Fibroblast of lung (primary cell): Measurements from ENCODE around the gene KRTAP1-5. TPM values are rescaled to one million over a fixed set of nuclear protein-coding genes. Genes with fewer than 3 reads are reported as not detected.

Source experiments
- DNase-seq, 2 donors: peaks; one replicate each; pipeline versions ENCODE4 v3.0.0 to v3.0.0-alpha.2; 2010; ENCODE audit warnings: low read depth in 2 of 2
- H2AFZ ChIP-seq: 2 replicates; pipeline ENCODE4 v1.5.1; 2012; ENCODE audit warnings: low read length, control low read depth, inconsistent platforms
- H3K27ac ChIP-seq: 2 replicates; pipeline ENCODE4 v1.5.1; 2011; ENCODE audit warnings: low read length, control low read depth; ENCODE audit not compliant: insufficient read depth
- H3K27me3 ChIP-seq: 2 replicates; pipeline ENCODE4 v1.5.1; 2011; ENCODE audit warnings: mild to moderate bottlenecking, low read length; ENCODE audit not compliant: control insufficient read depth, insufficient read depth
- H3K36me3 ChIP-seq: 2 replicates; pipeline ENCODE4 v1.5.1; 2011; ENCODE audit warnings: low read length; ENCODE audit not compliant: control insufficient read depth, insufficient read depth
- H3K4me1 ChIP-seq: 2 replicates; pipeline ENCODE4 v1.5.1; 2011; ENCODE audit warnings: low read length; ENCODE audit not compliant: control insufficient read depth, insufficient read depth; ENCODE audit errors: extremely low read depth
- H3K4me2 ChIP-seq: 2 replicates; pipeline ENCODE4 v1.5.1; 2011; ENCODE audit warnings: low read length, control low read depth; ENCODE audit not compliant: insufficient read depth; ENCODE audit errors: extremely low read depth
- H3K4me3 ChIP-seq, 4 experiments: fragments of 200-600 bp in 1 of 4; sonication (generic) in 1 of 4; replicated peaks in 1 of 4; 2 replicates each; pipeline ENCODE4 v1.5.1; 2011 to 2016; ENCODE audit warnings: low read length in 4 of 4, low read depth in 3 of 4, mild to moderate bottlenecking in 3 of 4, control low read depth in 2 of 4, inconsistent platforms in 1 of 4, mixed read lengths in 1 of 4; ENCODE audit not compliant: insufficient read depth in 1 of 4; ENCODE audit errors: control extremely low read depth in 1 of 4
- H3K79me2 ChIP-seq: 2 replicates; pipeline ENCODE4 v1.5.1; 2012; ENCODE audit warnings: mild to moderate bottlenecking, low read length, inconsistent platforms; ENCODE audit not compliant: control insufficient read depth, insufficient read depth
- H3K9ac ChIP-seq: 2 replicates; pipeline ENCODE4 v1.5.1; 2011; ENCODE audit warnings: mild to moderate bottlenecking, low read length, control low read depth; ENCODE audit not compliant: insufficient read depth
- H3K9me3 ChIP-seq: 2 replicates; pipeline ENCODE4 v1.5.1; 2012; ENCODE audit warnings: low read depth, low read length; ENCODE audit not compliant: control insufficient read depth, insufficient read depth
- H4K20me1 ChIP-seq: 2 replicates; pipeline ENCODE4 v1.5.1; 2011; ENCODE audit warnings: low read length; ENCODE audit not compliant: control insufficient read depth, insufficient read depth; ENCODE audit errors: extremely low read depth
- CTCF ChIP-seq, 2 donors: IDR thresholded peaks in 1 of 2; conservative IDR thresholded peaks in 1 of 2; 1 replicate in 1 of 2; 2 replicates in 1 of 2; pipeline ENCODE4 v1.5.1; 2011 to 2012; ENCODE audit warnings: low read length in 2 of 2, control low read depth in 1 of 2, inconsistent platforms in 1 of 2, low read depth in 1 of 2, mild to moderate bottlenecking in 1 of 2
- EZH2 ChIP-seq: IDR thresholded peaks from 2 replicates; pipeline ENCODE4 v1.5.1; 2012; ENCODE audit warnings: low read length, control low read depth, mild to moderate bottlenecking; ENCODE audit errors: missing control alignments
- polyA plus RNA-seq, 2 donors: library from polyadenylated mRNA; depleted of rRNA in 1 of 2; stranded (reverse) in 1 of 2; unstranded in 1 of 2; fragments of >200 nt; gene quantifications; 2 replicates each; pipeline ENCODE4 v1.2.1, GENCODE V29; 2011 to 2012; ENCODE audit warnings: missing spikeins in 1 of 2
- total RNA-seq: library from RNA; depleted of rRNA; stranded (reverse); fragments of >200 nt; gene quantifications from 2 replicates; pipeline ENCODE4 v1.2.1, GENCODE V29; 2014

Gene KRTAP1-5
- total and polyA plus RNA-seq, 2 donors (not counting 1 experiment from before 2014, with no cell fraction given): 0.17 to 6.2 TPM

GRCh38 chr17:40986920-40987319, 40.1 kb downstream of the KRTAP1-5 start:
- Histone ChIP-seq H3K4me3 (no peak overlapping the region), H4K20me1 (no peaks in the 10 kb centered on the region), H3K79me2 (no peaks in the 10 kb centered on the region), H3K9me3 (no peaks in the 10 kb centered on the region), H3K27ac (no peak overlapping the region), H3K36me3 (no peaks in the 10 kb centered on the region), H2AFZ (no peak overlapping the region), H3K27me3 (no peaks in the 10 kb centered on the region), H3K4me2 (no peak overlapping the region), H3K9ac (no peak overlapping the region), H3K4me1 (no peaks in the 10 kb centered on the region)
- no peak for TF ChIP-seq EZH2
- TF ChIP-seq CTCF (conservative IDR thresholded peaks at IDR 0.05 in 1 of 2, IDR thresholded peaks at IDR 0.05 in 1 of 2; ENCODE audit: low read depth in 1 of 2, low read length in 2 of 2): no peak
- no peak for DNase-seq

- Histone ChIP-seq H3K4me3 (no peak within 1 kb of the TSS), H4K20me1 (no peaks in the 10 kb centered on the region), H3K27ac (no peak within 1 kb of the TSS), H3K4me2 (no peak within 1 kb of the TSS), H3K9me3 (no peaks in the 10 kb centered on the region), H3K79me2 (no peaks in the 10 kb centered on the region), H3K27me3 (no peaks in the 10 kb centered on the region), H3K36me3 (no peaks in the 10 kb centered on the region), H3K9ac (no peak within 1 kb of the TSS), H2AFZ (no peak within 1 kb of the TSS), H3K4me1 (peaks cover 6% of the 10 kb centered on the region)
- DNase-seq: no peak
- TF ChIP-seq CTCF (conservative IDR thresholded peaks at IDR 0.05 in 1 of 2, IDR thresholded peaks at IDR 0.05 in 1 of 2; ENCODE audit: low read depth in 1 of 2, low read length in 2 of 2): no peak
- TF ChIP-seq EZH2: no peak
These were observed 42.8 kb downstream of the KRTAP1-5 start, which contains the start of gene KRT40 for GRCh38 chr17:40984226-40984625. Gene KRT40, minus strand, starts transcription at chr17:40984326. Its CDS starts 53 bp downstream, at chr17:40984273.

GRCh38 chr17:40981115-40981514, 45.9 kb downstream of the KRTAP1-5 start:
- Histone ChIP-seq H3K9me3 (no peaks in the 10 kb centered on the region), H3K27ac (no peak overlapping the region), H3K9ac (no peak overlapping the region), H3K79me2 (no peaks in the 10 kb centered on the region), H4K20me1 (no peaks in the 10 kb centered on the region), H3K4me3 (peak overlapping the region in 1 of 4 experiments; percentile 15), H2AFZ (peak overlapping the region; percentile 77), H3K4me1 (peaks cover 6% of the 10 kb centered on the region), H3K4me2 (peak overlapping the region; percentile 69), H3K36me3 (no peaks in the 10 kb centered on the region), H3K27me3 (no peaks in the 10 kb centered on the region)
- DNase-seq: no peak
- no peak for TF ChIP-seq EZH2
- TF ChIP-seq CTCF (conservative IDR thresholded peaks at IDR 0.05 in 1 of 2, IDR thresholded peaks at IDR 0.05 in 1 of 2; ENCODE audit: low read depth in 1 of 2, low read length in 2 of 2): no peak
